ENCODE data around the gene VSX1. TPM values are rescaled to one million over a fixed set of nuclear protein-coding genes. Genes with fewer than 3 reads are reported as not detected.

VSX1 gene
- total and polyA plus RNA-seq, 3 experiments from 2014 or later, result not detected

DNA sequence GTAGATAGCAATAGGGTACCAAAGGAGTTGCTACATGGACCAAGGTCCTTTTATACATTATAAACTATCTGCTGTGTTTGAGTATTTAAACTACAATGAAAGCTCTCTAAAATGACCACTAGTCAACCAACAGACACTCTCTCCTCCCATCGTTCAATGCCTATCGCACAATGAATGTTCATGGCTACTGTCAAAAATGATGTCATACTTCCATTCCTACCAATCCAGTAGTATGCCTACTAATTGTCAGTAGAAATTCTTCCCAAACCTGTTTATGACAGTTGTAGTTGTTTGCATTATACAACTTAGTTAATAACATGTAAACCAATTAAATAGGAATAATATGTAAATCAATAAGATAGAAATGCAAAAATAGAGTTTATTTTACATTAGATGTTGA, 39.0 kb upstream of the VSX1 start:
- Mint-ChIP-seq H3K27ac (no peak overlapping the region), H3K4me1 (no peaks in the 10 kb centered on the region), H3K27me3 (peaks cover 5 to 8% of the 10 kb centered on the region in 2 donors), H3K4me3 (no peak overlapping the region), H3K9me3 (no peaks in the 10 kb centered on the region), H3K36me3 (no peaks in the 10 kb centered on the region)
- Histone ChIP-seq H3K27ac (ENCODE audit: low read depth, low read length) (no peak overlapping the region), H3K4me3 (ENCODE audit: low read length) (no peak overlapping the region), H3K9me3 (ENCODE audit: low read length) (no peaks in the 10 kb centered on the region), H3K4me1 (ENCODE audit: insufficient read depth, low read length) (no peaks in the 10 kb centered on the region), H3K36me3 (ENCODE audit: insufficient read depth, low read length) (no peaks in the 10 kb centered on the region), H3K27me3 (ENCODE audit: insufficient read depth, low read length, poor library complexity, severe bottlenecking) (no peaks in the 10 kb centered on the region)
- CTCF ChIA-PET, result no interaction called here
- POLR2A ChIA-PET, result no interaction called here
- DNase-seq, result no peak

DNA sequence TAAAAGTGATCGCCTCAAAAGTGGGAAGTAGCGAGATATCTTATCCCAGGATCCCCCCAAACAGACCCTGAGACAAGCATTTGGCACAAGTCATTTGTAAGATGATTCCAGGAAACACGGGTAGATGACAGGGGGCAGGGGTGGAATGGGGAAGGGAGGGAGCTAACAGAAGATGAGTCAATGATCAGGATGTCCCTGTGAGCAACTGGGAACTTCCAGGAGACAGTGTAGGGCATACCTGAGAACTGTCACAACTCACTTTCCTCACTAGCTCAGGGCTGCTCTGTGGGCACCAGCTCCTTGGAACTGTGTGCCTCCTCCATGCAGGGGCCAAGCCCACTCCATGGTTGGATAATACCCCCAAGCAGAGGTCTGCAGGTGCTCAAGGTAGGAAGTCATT, 38.5 kb upstream of the VSX1 start:
- Histone ChIP-seq H3K4me1 (ENCODE audit: insufficient read depth, low read length) (no peaks in the 10 kb centered on the region), H3K27ac (ENCODE audit: low read depth, low read length) (no peak overlapping the region), H3K4me3 (ENCODE audit: low read length) (no peak overlapping the region), H3K27me3 (ENCODE audit: insufficient read depth, low read length, poor library complexity, severe bottlenecking) (no peaks in the 10 kb centered on the region), H3K9me3 (ENCODE audit: low read length) (no peaks in the 10 kb centered on the region), H3K36me3 (ENCODE audit: insufficient read depth, low read length) (no peaks in the 10 kb centered on the region)
- POLR2A ChIA-PET, result no interaction called here
- H3K27ac Mint-ChIP-seq, result no peak overlapping the region
- no peaks in the 10 kb centered on the region for H3K4me1 Mint-ChIP-seq
- no peaks in the 10 kb centered on the region for H3K9me3 Mint-ChIP-seq
- DNase-seq, result no peak
- H3K36me3 Mint-ChIP-seq, result no peaks in the 10 kb centered on the region
- CTCF ChIA-PET, result no interaction called here
- no peak overlapping the region for H3K4me3 Mint-ChIP-seq
- peaks cover 5 to 11% of the 10 kb centered on the region in 2 donors for H3K27me3 Mint-ChIP-seq

- no peaks in the 10 kb centered on the region for H3K9me3 Mint-ChIP-seq
- Histone ChIP-seq H3K27me3 (ENCODE audit: insufficient read depth, low read length, poor library complexity, severe bottlenecking) (no peaks in the 10 kb centered on the region), H3K4me3 (ENCODE audit: low read length) (no peak overlapping the region), H3K36me3 (ENCODE audit: insufficient read depth, low read length) (no peaks in the 10 kb centered on the region), H3K9me3 (ENCODE audit: low read length) (no peaks in the 10 kb centered on the region), H3K27ac (ENCODE audit: low read depth, low read length) (no peak overlapping the region), H3K4me1 (ENCODE audit: insufficient read depth, low read length) (no peaks in the 10 kb centered on the region)
- H3K4me1 Mint-ChIP-seq, result no peaks in the 10 kb centered on the region
- H3K27ac Mint-ChIP-seq, result no peak overlapping the region
- H3K27me3 Mint-ChIP-seq, result peaks cover 10 to 12% of the 10 kb centered on the region in 2 donors
- ChIA-PET CTCF (no interaction called here), POLR2A (no interaction called here)
- no peak overlapping the region for H3K4me3 Mint-ChIP-seq
- no peak for DNase-seq
- no peaks in the 10 kb centered on the region for H3K36me3 Mint-ChIP-seq
These were observed 36.6 kb upstream of the VSX1 start for GRCh38 chr20:25118529-25118928.

DNA sequence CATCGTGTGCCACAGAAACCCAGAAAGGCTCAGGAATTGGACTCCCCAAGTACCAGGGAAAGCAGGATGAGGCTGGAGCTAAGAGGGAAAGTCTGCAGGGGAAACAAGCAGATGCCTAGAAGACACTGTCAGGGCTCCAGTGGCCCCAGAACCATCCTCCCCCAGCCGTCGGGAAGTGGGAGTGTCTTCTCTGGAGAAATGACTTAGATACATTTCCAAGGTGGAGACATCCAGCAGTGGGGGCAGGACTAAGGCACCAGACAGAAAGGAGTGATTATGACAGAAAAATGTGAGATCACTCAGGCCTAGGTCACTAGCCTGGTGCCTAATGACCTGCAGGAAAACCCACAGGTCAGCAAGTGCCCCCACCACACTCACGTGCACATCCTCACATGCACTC, 36.0 kb upstream of the VSX1 start:
- POLR2A ChIA-PET, result no interaction called here
- no peak overlapping the region for H3K4me3 ChIP-seq (ENCODE audit: low read length)
- no peaks in the 10 kb centered on the region for H3K4me1 ChIP-seq (ENCODE audit: insufficient read depth, low read length)
- H3K36me3 ChIP-seq (ENCODE audit: insufficient read depth, low read length), result no peaks in the 10 kb centered on the region
- no peaks in the 10 kb centered on the region for H3K9me3 ChIP-seq (ENCODE audit: low read length)
- Mint-ChIP-seq H3K27ac (no peak overlapping the region), H3K4me1 (no peaks in the 10 kb centered on the region), H3K27me3 (peaks cover 10 to 12% of the 10 kb centered on the region in 2 donors), H3K36me3 (no peaks in the 10 kb centered on the region), H3K9me3 (no peaks in the 10 kb centered on the region), H3K4me3 (no peak overlapping the region)
- H3K27ac ChIP-seq (ENCODE audit: low read depth, low read length), result no peak overlapping the region
- DNase-seq, result no peak
- CTCF ChIA-PET, result no interaction called here
- H3K27me3 ChIP-seq (ENCODE audit: insufficient read depth, low read length, poor library complexity, severe bottlenecking), result no peaks in the 10 kb centered on the region

GRCh38 chr20:25116739-25117458, 35.0 kb upstream of the VSX1 start:
- CTCF ChIA-PET, result no interaction called here
- no peak overlapping the region for H3K27ac Mint-ChIP-seq
- DNase-seq, result no peak
- H3K4me1 ChIP-seq (ENCODE audit: insufficient read depth, low read length), result no peaks in the 10 kb centered on the region
- H3K9me3 ChIP-seq (ENCODE audit: low read length), result no peaks in the 10 kb centered on the region
- peaks cover 10 to 12% of the 10 kb centered on the region in 2 donors for H3K27me3 Mint-ChIP-seq
- H3K36me3 Mint-ChIP-seq, result no peaks in the 10 kb centered on the region
- no peak overlapping the region for H3K4me3 ChIP-seq (ENCODE audit: low read length)
- no peaks in the 10 kb centered on the region for H3K9me3 Mint-ChIP-seq
- no peak overlapping the region for H3K4me3 Mint-ChIP-seq
- no peaks in the 10 kb centered on the region for H3K27me3 ChIP-seq (ENCODE audit: insufficient read depth, low read length, poor library complexity, severe bottlenecking)
- H3K27ac ChIP-seq (ENCODE audit: low read depth, low read length), result no peak overlapping the region
- no peaks in the 10 kb centered on the region for H3K36me3 ChIP-seq (ENCODE audit: insufficient read depth, low read length)
- POLR2A ChIA-PET, result no interaction called here
- no peaks in the 10 kb centered on the region for H3K4me1 Mint-ChIP-seq

DNA sequence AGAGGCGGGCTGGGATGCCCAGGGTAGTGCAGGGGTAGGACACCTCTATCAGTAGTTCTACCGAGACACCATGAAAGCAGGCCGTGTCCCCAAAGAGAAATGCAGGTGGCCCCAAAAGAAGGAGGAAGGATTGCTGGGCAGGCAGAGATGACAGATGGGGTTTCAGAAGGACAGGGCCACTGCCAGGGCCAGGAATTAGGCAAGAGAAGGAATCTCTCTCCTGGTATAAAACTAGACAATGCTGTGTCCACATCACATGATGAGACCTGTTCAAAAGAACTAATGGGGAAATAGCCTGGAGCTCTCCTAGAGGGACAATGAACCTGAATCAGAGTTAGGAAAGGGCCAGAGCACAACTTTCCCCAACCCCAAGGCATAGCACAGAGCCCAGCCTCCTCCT, 21.6 kb upstream of the VSX1 start:
- peaks cover 0 to 2% (median 0%) of the 10 kb centered on the region in 5 donors for H3K9me3 Mint-ChIP-seq
- peaks cover 0 to 5% (median 5%) of the 10 kb centered on the region in 3 donors for H3K4me1 Mint-ChIP-seq
- POLR2A ChIA-PET, result no interaction called here
- H3K27me3 ChIP-seq (ENCODE audit: insufficient read depth, low read length, poor library complexity, severe bottlenecking), result no peaks in the 10 kb centered on the region
- H3K27me3 Mint-ChIP-seq, result peaks cover 22 to 48% of the 10 kb centered on the region in 2 donors
- no peak for DNase-seq
- no peak overlapping the region for H3K27ac ChIP-seq (ENCODE audit: low read depth, low read length)
- CTCF ChIA-PET, result no interaction called here
- H3K36me3 ChIP-seq (ENCODE audit: insufficient read depth, low read length), result no peaks in the 10 kb centered on the region
- peaks cover 0 to 2% (median 0%) of the 10 kb centered on the region in 3 donors for H3K36me3 Mint-ChIP-seq
- no peak overlapping the region for H3K4me3 Mint-ChIP-seq
- no peak overlapping the region for H3K4me3 ChIP-seq (ENCODE audit: low read length)
- H3K27ac Mint-ChIP-seq, result peak overlapping the region in 1 of 8 donors; percentile 80
- H3K9me3 ChIP-seq (ENCODE audit: low read length), result no peaks in the 10 kb centered on the region
- H3K4me1 ChIP-seq (ENCODE audit: insufficient read depth, low read length), result no peaks in the 10 kb centered on the region

DNA sequence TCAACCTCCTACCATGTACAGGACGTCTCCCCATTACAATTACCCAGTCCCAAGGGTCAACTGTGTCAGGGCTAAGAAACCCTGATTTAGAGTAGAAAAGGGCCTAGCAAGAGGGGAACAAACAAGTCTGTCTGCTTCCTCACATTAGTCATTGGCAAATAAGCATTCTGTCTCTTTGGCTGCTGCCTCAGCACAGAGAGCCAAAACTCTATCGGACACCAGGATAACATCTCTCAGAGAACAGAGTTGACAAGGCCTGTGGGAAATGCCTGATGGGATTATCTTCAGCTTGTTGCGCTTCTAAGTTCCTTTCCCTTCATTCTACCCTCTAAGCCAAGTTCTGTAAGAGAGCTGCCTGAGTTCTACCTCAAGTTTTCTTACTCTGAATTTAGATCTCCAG, 19.0 kb upstream of the VSX1 start:
- no peak overlapping the region for H3K27ac Mint-ChIP-seq

GRCh38 chr20:25099601-25100140, 17.7 kb upstream of the VSX1 start:
- Mint-ChIP-seq H3K27me3 (peaks cover 9 to 26% of the 10 kb centered on the region in 2 donors), H3K27ac (peak overlapping the region in 1 of 8 donors; percentile 73), H3K36me3 (no peaks in the 10 kb centered on the region), H3K9me3 (peaks cover 0 to 2% (median 0%) of the 10 kb centered on the region in 5 donors), H3K4me3 (no peak overlapping the region), H3K4me1 (peaks cover 0 to 5% (median 5%) of the 10 kb centered on the region in 3 donors)
- no peak overlapping the region for H3K27ac ChIP-seq (ENCODE audit: low read depth, low read length)
- H3K4me3 ChIP-seq (ENCODE audit: low read length), result no peak overlapping the region
- H3K9me3 ChIP-seq (ENCODE audit: low read length), result no peaks in the 10 kb centered on the region
- CTCF ChIA-PET, result no interaction called here
- no peaks in the 10 kb centered on the region for H3K27me3 ChIP-seq (ENCODE audit: insufficient read depth, low read length, poor library complexity, severe bottlenecking)
- no peak for DNase-seq
- POLR2A ChIA-PET, result no interaction called here
- H3K36me3 ChIP-seq (ENCODE audit: insufficient read depth, low read length), result no peaks in the 10 kb centered on the region
- H3K4me1 ChIP-seq (ENCODE audit: insufficient read depth, low read length), result no peaks in the 10 kb centered on the region

More for the DNA sequence above, 19.0 kb upstream of the VSX1 start:
- Histone ChIP-seq H3K4me1 (ENCODE audit: insufficient read depth, low read length) (no peaks in the 10 kb centered on the region), H3K9me3 (ENCODE audit: low read length) (no peaks in the 10 kb centered on the region), H3K36me3 (ENCODE audit: insufficient read depth, low read length) (no peaks in the 10 kb centered on the region), H3K27ac (ENCODE audit: low read depth, low read length) (no peak overlapping the region), H3K4me3 (ENCODE audit: low read length) (no peak overlapping the region), H3K27me3 (ENCODE audit: insufficient read depth, low read length, poor library complexity, severe bottlenecking) (no peaks in the 10 kb centered on the region)
- Mint-ChIP-seq H3K4me3 (no peak overlapping the region), H3K9me3 (peaks cover 0 to 2% (median 0%) of the 10 kb centered on the region in 5 donors), H3K4me1 (peaks cover 0 to 5% (median 5%) of the 10 kb centered on the region in 3 donors), H3K36me3 (no peaks in the 10 kb centered on the region), H3K27me3 (peaks cover 10 to 34% of the 10 kb centered on the region in 2 donors)
- ChIA-PET POLR2A (no interaction called here), CTCF (no interaction called here)
- no peak for DNase-seq

Measured in CD8-positive, alpha-beta memory T cell (primary cell).